Sigmoid colon (tissue), 7 donors: ENCODE data around the gene IGDCC3. TPM values are rescaled to one million over a fixed set of nuclear protein-coding genes. Genes with fewer than 3 reads are reported as not detected.

ENCODE experiments used
- DNase-seq: peaks from one replicate; pipeline ENCODE4 v3.0.0-alpha.2; 2019
- H3K27ac ChIP-seq, 4 donors: fragments of 200-600 bp; sonication (generic); one replicate each; pipeline ENCODE4 v1.5.1; 2016 to 2019; ENCODE audit warnings: mild to moderate bottlenecking in 1 of 4
- H3K27me3 ChIP-seq, 3 donors: fragments of 200-600 bp; sonication (generic); one replicate each; pipeline ENCODE4 v1.5.1; 2019; ENCODE audit warnings: mild to moderate bottlenecking in 1 of 3
- H3K36me3 ChIP-seq, 4 donors: fragments of 200-600 bp; sonication (generic); one replicate each; pipeline ENCODE4 v1.5.1; 2016 to 2019
- H3K4me1 ChIP-seq, 4 donors: fragments of 200-600 bp; sonication (generic); one replicate each; pipeline ENCODE4 v1.5.1; 2017 to 2019
- H3K4me3 ChIP-seq, 4 donors: fragments of 200-600 bp; sonication (generic); one replicate each; pipeline ENCODE4 v1.5.1; 2017 to 2019; ENCODE audit warnings: mild to moderate bottlenecking in 2 of 4, moderate library complexity in 1 of 4
- H3K9me3 ChIP-seq, 4 donors: fragments of 200-600 bp in 3 of 4; sonication (generic) in 3 of 4; one replicate each; pipeline versions ENCODE4 v1.5.1 to v1.6.1; 2013 to 2019
- CTCF ChIP-seq, 4 experiments: fragments of 450-650 bp in 3 of 4; fragments of 200-600 bp in 1 of 4; IDR thresholded peaks; one replicate each; pipeline ENCODE4 v1.5.1; 2016 to 2019; ENCODE audit warnings: antibody characterized with exemption in 4 of 4, mild to moderate bottlenecking in 3 of 4, moderate library complexity in 2 of 4
- EP300 ChIP-seq, 4 donors: sonication (generic); formaldehyde crosslinking; IDR thresholded peaks; one replicate each; pipeline ENCODE4 v1.6.1; 2017; ENCODE audit warnings: antibody characterized with exemption in 4 of 4
- POLR2A ChIP-seq, 2 donors: fragments of 450-650 bp; IDR thresholded peaks; one replicate each; pipeline ENCODE4 v1.6.1; 2016; ENCODE audit warnings: antibody characterized with exemption in 2 of 2, mild to moderate bottlenecking in 2 of 2, moderate library complexity in 2 of 2
- POLR2AphosphoS5 ChIP-seq, 4 donors: sonication (generic); formaldehyde crosslinking; IDR thresholded peaks; one replicate each; pipeline ENCODE4 v1.6.1; 2017; ENCODE audit warnings: antibody characterized with exemption in 4 of 4
- WGBS, 2 donors: extraction: QIAGEN DNeasy Blood & Tissue Kit; methylation state at CpG; one replicate each; pipeline ENCODE4 v1.1.7; 2013; 5-methylcytosine and 5-hydroxymethylcytosine counted together
- intact Hi-C: fragments of 100-400 bp; cut with DNase I; formaldehyde crosslinking; loops from one replicate; pipeline ENCODE4 v1.15.1; 2023
- polyA plus RNA-seq, 3 donors: library from polyadenylated mRNA; stranded (reverse); fragments of 200-250 nt; gene quantifications; one replicate each; pipeline ENCODE4 v1.2.3, GENCODE V29; 2013
- total RNA-seq, 4 donors: library from RNA; depleted of rRNA; stranded (reverse); fragments of >200 nt; gene quantifications; one replicate each; pipeline ENCODE4 v1.1.0, GENCODE V29; 2016
- donor health status: healthy with polysubstance abuse.
- donor health status: Bipolar disorder and iron deficiency.
- donor health status: healthy.

The IGDCC3 gene
- total and polyA plus RNA-seq, 7 donors = under 0.01 to 0.55 (median 0.12) TPM; not detected in 2

GRCh38 chr15:65382921-65383320, 5.1 kb upstream of the IGDCC3 start:
- 88 to 89% methylated on average over 9 of the region's 9 CpGs for WGBS, 2 donors
- intact Hi-C loops = loop anchor here (10.0 kb wide), 1 partner anchor 188 kb away; no protein-coding TSS in a partner anchor
- Histone ChIP-seq H3K4me1 (peaks cover 0 to 26% (median 23%) of the 10 kb centered on the region in 4 donors), H3K27me3 (peaks cover 0 to 28% (median 9%) of the 10 kb centered on the region in 3 donors), H3K9me3 (no peaks in the 10 kb centered on the region), H3K36me3 (no peaks in the 10 kb centered on the region), H3K4me3 (no peak overlapping the region), H3K27ac (no peak overlapping the region)
- TF ChIP-seq POLR2A (IDR thresholded peaks at IDR 0.05) (no peak), CTCF (IDR thresholded peaks at IDR 0.05) (no peak), POLR2AphosphoS5 (IDR thresholded peaks at IDR 0.05) (no peak), EP300 (IDR thresholded peaks at IDR 0.05) (no peak)
- DNase-seq = no peak

- DNase-seq = no peak
- intact Hi-C loops = loop anchor here (10.0 kb wide), 1 partner anchor 187 kb away; no protein-coding TSS in a partner anchor
- no peaks in the 10 kb centered on the region for H3K36me3 ChIP-seq
Observed at GRCh38 chr15:65382146-65382491, 4.3 kb upstream of the IGDCC3 start.

GRCh38 chr15:65381445-65382145, 3.8 kb upstream of the IGDCC3 start:
- intact Hi-C loops = loop anchor here (10.0 kb wide), 1 partner anchor 187 kb away; no protein-coding TSS in a partner anchor
- no peak overlapping the region for H3K4me3 ChIP-seq
- no peaks in the 10 kb centered on the region for H3K9me3 ChIP-seq
- no peak for DNase-seq
- H3K4me1 ChIP-seq = peaks cover 0 to 39% (median 35%) of the 10 kb centered on the region in 4 donors
- no peaks in the 10 kb centered on the region for H3K36me3 ChIP-seq
- no peak overlapping the region for H3K27ac ChIP-seq
- TF ChIP-seq POLR2A (IDR thresholded peaks at IDR 0.05) (no peak), EP300 (IDR thresholded peaks at IDR 0.05) (no peak), POLR2AphosphoS5 (IDR thresholded peaks at IDR 0.05) (no peak), CTCF (IDR thresholded peaks at IDR 0.05) (no peak)
- H3K27me3 ChIP-seq = peaks cover 0 to 41% (median 19%) of the 10 kb centered on the region in 3 donors
- 60 to 90% methylated on average over 1 of the region's 1 CpG for WGBS, 2 donors

More at GRCh38 chr15:65382146-65382491, 4.3 kb upstream of the IGDCC3 start:
- peaks cover 0 to 34% (median 30%) of the 10 kb centered on the region in 4 donors for H3K4me1 ChIP-seq
- 57 to 70% methylated on average over 6 of the region's 6 CpGs for WGBS, 2 donors
- no peaks in the 10 kb centered on the region for H3K9me3 ChIP-seq
- H3K4me3 ChIP-seq = no peak overlapping the region
- no peak overlapping the region for H3K27ac ChIP-seq
- TF ChIP-seq POLR2AphosphoS5 (IDR thresholded peaks at IDR 0.05) (no peak), POLR2A (IDR thresholded peaks at IDR 0.05) (no peak), CTCF (IDR thresholded peaks at IDR 0.05) (no peak), EP300 (IDR thresholded peaks at IDR 0.05) (no peak)
- H3K27me3 ChIP-seq = peaks cover 0 to 36% (median 14%) of the 10 kb centered on the region in 3 donors

GRCh38 chr15:65379986-65380385, 2.2 kb upstream of the IGDCC3 start:
- intact Hi-C loops = loop anchor here (10.0 kb wide), 1 partner anchor 185 kb away; no protein-coding TSS in a partner anchor
- WGBS, 2 donors = 68 to 80% methylated on average over 2 of the region's 2 CpGs
- Histone ChIP-seq H3K36me3 (no peaks in the 10 kb centered on the region), H3K9me3 (no peaks in the 10 kb centered on the region), H3K27ac (no peak overlapping the region), H3K4me3 (no peak overlapping the region), H3K27me3 (peaks cover 0 to 57% (median 34%) of the 10 kb centered on the region in 3 donors), H3K4me1 (peaks cover 0 to 32% (median 29%) of the 10 kb centered on the region in 4 donors)
- DNase-seq = no peak
- TF ChIP-seq CTCF (IDR thresholded peaks at IDR 0.05) (no peak), EP300 (IDR thresholded peaks at IDR 0.05) (no peak), POLR2AphosphoS5 (IDR thresholded peaks at IDR 0.05) (no peak), POLR2A (IDR thresholded peaks at IDR 0.05) (no peak)
